Nephron (organoid): ENCODE measurements around the gene NAV2.

Experiments
- H3K27ac Mint-ChIP-seq, 3 experiments: 2 replicates each; pipeline ENCODE4 v1.8.0; 2020; ENCODE audit warnings: mixed read lengths in 3 of 3, mild to moderate bottlenecking in 2 of 3, moderate library complexity in 1 of 3
- H3K27me3 Mint-ChIP-seq: 2 replicates; pipeline ENCODE4 v1.8.0; 2021; ENCODE audit warnings: low read depth, mild to moderate bottlenecking, moderate library complexity, mixed read lengths
- H3K36me3 Mint-ChIP-seq: 2 replicates; pipeline ENCODE4 v1.8.0; 2020; ENCODE audit warnings: low read depth, mixed read lengths
- H3K4me1 Mint-ChIP-seq: 2 replicates; pipeline ENCODE4 v1.8.0; 2020; ENCODE audit warnings: mixed read lengths
- H3K4me3 Mint-ChIP-seq, 3 experiments: 2 replicates each; pipeline ENCODE4 v1.8.0; 2020; ENCODE audit warnings: mild to moderate bottlenecking in 3 of 3, mixed read lengths in 3 of 3, moderate library complexity in 2 of 3
- H3K9me3 Mint-ChIP-seq: 2 replicates; pipeline ENCODE4 v1.8.0; 2020; ENCODE audit warnings: mixed read lengths
- TF ChIP-seq, protein P1 (sequence below), 3 experiments: fragments of 200-600 bp; sonication (generic); IDR thresholded peaks; one replicate each; pipeline ENCODE4 v1.5.0; 2021; ENCODE audit warnings: antibody characterized with exemption in 3 of 3; ENCODE audit not compliant: unreplicated experiment in 3 of 3

NAV2 gene

DNA sequence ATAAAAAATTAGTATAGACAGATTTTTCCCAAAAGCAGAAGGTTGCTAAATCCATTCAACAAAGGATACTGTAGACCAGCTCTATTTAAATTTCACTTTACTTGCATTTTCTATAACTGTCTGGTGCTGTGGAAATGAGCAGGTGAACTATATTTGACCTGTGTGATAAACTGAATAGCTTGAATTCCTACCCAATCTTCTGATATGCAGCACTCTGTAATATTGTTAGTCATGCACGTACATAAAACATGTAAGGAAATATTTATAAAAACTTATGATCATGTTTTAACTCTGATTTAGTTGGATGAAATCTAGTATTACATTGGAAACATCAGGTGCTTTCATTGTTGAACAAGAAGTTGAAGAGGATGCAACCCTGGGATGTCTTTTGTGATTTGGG, 234.0 kb downstream of the NAV2 start:
- Mint-ChIP-seq H3K4me3 (no peak overlapping the region), H3K27ac (peak overlapping the region in 1 of 3 experiments; percentile 83), H3K27me3 (peaks cover 3% of the 10 kb centered on the region), H3K36me3 (no peaks in the 10 kb centered on the region), H3K9me3 (no peaks in the 10 kb centered on the region), H3K4me1 (peaks cover 31% of the 10 kb centered on the region)
- TF ChIP-seq, protein P1, sequence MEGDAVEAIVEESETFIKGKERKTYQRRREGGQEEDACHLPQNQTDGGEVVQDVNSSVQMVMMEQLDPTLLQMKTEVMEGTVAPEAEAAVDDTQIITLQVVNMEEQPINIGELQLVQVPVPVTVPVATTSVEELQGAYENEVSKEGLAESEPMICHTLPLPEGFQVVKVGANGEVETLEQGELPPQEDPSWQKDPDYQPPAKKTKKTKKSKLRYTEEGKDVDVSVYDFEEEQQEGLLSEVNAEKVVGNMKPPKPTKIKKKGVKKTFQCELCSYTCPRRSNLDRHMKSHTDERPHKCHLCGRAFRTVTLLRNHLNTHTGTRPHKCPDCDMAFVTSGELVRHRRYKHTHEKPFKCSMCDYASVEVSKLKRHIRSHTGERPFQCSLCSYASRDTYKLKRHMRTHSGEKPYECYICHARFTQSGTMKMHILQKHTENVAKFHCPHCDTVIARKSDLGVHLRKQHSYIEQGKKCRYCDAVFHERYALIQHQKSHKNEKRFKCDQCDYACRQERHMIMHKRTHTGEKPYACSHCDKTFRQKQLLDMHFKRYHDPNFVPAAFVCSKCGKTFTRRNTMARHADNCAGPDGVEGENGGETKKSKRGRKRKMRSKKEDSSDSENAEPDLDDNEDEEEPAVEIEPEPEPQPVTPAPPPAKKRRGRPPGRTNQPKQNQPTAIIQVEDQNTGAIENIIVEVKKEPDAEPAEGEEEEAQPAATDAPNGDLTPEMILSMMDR (IDR thresholded peaks at IDR 0.05; ENCODE audit: unreplicated experiment in 3 of 3), result no peak

GRCh38 chr11:19947537-19948114, 235.0 kb downstream of the NAV2 start:
- Mint-ChIP-seq H3K4me3 (no peak overlapping the region), H3K27ac (peak overlapping the region in 2 of 3 experiments; percentile 44 to 83), H3K4me1 (peaks cover 40% of the 10 kb centered on the region), H3K9me3 (no peaks in the 10 kb centered on the region), H3K36me3 (no peaks in the 10 kb centered on the region), H3K27me3 (peaks cover 3% of the 10 kb centered on the region)
- TF ChIP-seq, protein P1 (IDR thresholded peaks at IDR 0.05; ENCODE audit: unreplicated experiment in 3 of 3), result no peak

DNA sequence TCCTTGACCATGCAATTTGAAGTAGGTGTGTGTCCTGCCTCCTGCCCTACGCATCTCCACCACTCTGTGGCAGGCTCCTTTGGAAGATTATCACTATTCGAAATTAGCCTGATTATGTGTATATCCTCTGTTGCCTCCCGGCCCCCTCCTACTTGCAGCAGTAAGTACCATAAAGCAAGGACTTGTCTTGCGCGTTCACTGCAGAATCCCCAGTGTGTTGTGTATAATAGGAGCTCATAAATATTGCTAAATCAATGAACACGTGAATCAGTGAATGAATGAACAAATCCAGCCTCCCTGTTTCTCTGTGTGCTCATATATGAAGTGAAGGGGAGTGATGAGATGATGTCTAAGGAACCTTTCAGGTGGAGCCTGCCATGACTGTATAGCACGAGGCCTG, 237.0 kb downstream of the NAV2 start:
- H3K4me1 Mint-ChIP-seq, result peaks cover 58% of the 10 kb centered on the region
- TF ChIP-seq, protein P1 (IDR thresholded peaks at IDR 0.05; ENCODE audit: unreplicated experiment in 3 of 3), result no peak
- no peaks in the 10 kb centered on the region for H3K36me3 Mint-ChIP-seq
- peaks cover 3% of the 10 kb centered on the region for H3K27me3 Mint-ChIP-seq
- H3K9me3 Mint-ChIP-seq, result no peaks in the 10 kb centered on the region
- no peak overlapping the region for H3K27ac Mint-ChIP-seq
- H3K4me3 Mint-ChIP-seq, result no peak overlapping the region

DNA sequence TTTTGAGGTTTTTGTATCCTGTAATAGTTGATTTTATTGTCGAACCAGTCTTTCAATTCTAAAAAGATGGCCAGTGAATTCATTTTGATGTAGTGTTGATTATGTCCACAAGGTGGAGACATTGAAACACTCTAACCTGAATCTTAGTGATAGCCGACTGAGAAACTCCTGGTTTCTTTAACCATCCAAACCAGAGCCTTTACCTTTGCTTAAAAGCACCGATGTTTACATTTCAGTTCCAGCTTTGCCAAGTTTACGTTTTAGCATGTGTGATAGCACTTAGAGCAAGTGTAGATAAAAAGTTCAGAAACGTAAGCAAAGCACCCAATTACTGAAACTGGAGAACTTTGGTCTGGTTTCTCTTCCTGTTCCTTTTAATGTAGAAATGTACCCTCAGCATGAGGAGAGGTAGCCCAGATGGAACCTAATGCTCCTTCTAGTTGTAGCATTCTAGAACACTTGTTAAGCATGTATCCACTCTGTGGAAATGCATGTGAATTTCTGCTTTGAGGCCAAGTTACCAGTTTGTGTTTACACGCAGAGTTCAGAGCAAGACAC, 239.0 kb downstream of the NAV2 start:
- TF ChIP-seq, protein P1 (IDR thresholded peaks at IDR 0.05; ENCODE audit: unreplicated experiment in 3 of 3), result peak; percentile 63 to 76 (median 67)
- Mint-ChIP-seq H3K9me3 (no peaks in the 10 kb centered on the region), H3K27ac (peak overlapping the region; percentile 31 to 87 (median 54)), H3K4me1 (peaks cover 60% of the 10 kb centered on the region), H3K36me3 (no peaks in the 10 kb centered on the region), H3K4me3 (no peak overlapping the region), H3K27me3 (peaks cover 3% of the 10 kb centered on the region)

- H3K27ac Mint-ChIP-seq, result peak overlapping the region; percentile 31 to 87 (median 54)
- peaks cover 59% of the 10 kb centered on the region for H3K4me1 Mint-ChIP-seq
- no peak overlapping the region for H3K4me3 Mint-ChIP-seq
- TF ChIP-seq, protein P1 (IDR thresholded peaks at IDR 0.05; ENCODE audit: unreplicated experiment in 3 of 3), result no peak
- H3K27me3 Mint-ChIP-seq, result peaks cover 2% of the 10 kb centered on the region
- no peaks in the 10 kb centered on the region for H3K36me3 Mint-ChIP-seq
- H3K9me3 Mint-ChIP-seq, result no peaks in the 10 kb centered on the region
Measured at GRCh38 chr11:19952116-19952605, 239.5 kb downstream of the NAV2 start.

GRCh38 chr11:19952911-19953310, 240.3 kb downstream of the NAV2 start:
- Mint-ChIP-seq H3K27me3 (peaks cover 3% of the 10 kb centered on the region), H3K27ac (peak overlapping the region; percentile 6 to 87 (median 9)), H3K36me3 (no peaks in the 10 kb centered on the region), H3K4me3 (no peak overlapping the region), H3K9me3 (no peaks in the 10 kb centered on the region), H3K4me1 (peaks cover 60% of the 10 kb centered on the region)
- TF ChIP-seq, protein P1 (IDR thresholded peaks at IDR 0.05; ENCODE audit: unreplicated experiment in 3 of 3), result no peak
